AG09309 (cell line): ENCODE results near the gene ACSF2.

ENCODE experiments used
- DNase-seq: peaks from one replicate; pipeline ENCODE4 v3.0.0-alpha.2; 2010; ENCODE audit warnings: low read depth
- H3K4me3 ChIP-seq: 2 replicates; pipeline ENCODE4 v1.5.1; 2011; ENCODE audit warnings: mild to moderate bottlenecking, low read depth, low read length, moderate library complexity; ENCODE audit not compliant: control insufficient read depth
- CTCF ChIP-seq: IDR thresholded peaks from 2 replicates; pipeline ENCODE4 v1.5.1; 2011; ENCODE audit warnings: mild to moderate bottlenecking, low read depth, low read length, inconsistent platforms; ENCODE audit not compliant: insufficient read depth, control insufficient read depth; ENCODE audit errors: missing control alignments

The ACSF2 gene

GRCh38 chr17:50492214-50492613 is 66.2 kb downstream of the ACSF2 start:
- no peak for TF ChIP-seq CTCF
- no peak for DNase-seq
- H3K4me3 ChIP-seq, result no peak overlapping the region

- no peak overlapping the region for H3K4me3 ChIP-seq
- DNase-seq, result no peak
- TF ChIP-seq CTCF, result no peak
These were observed 67.7 kb downstream of the ACSF2 start for GRCh38 chr17:50493744-50494143.

- no peak for TF ChIP-seq CTCF
- no peak for DNase-seq
- H3K4me3 ChIP-seq, result no peak overlapping the region
These were observed 69.3 kb downstream of the ACSF2 start for GRCh38 chr17:50495217-50495823.

GRCh38 chr17:50495918-50496317 is 69.9 kb downstream of the ACSF2 start:
- TF ChIP-seq CTCF, result no peak
- no peak for DNase-seq
- H3K4me3 ChIP-seq, result no peak overlapping the region

GRCh38 chr17:50498021-50498874 is 72.2 kb downstream of the ACSF2 start:
- H3K4me3 ChIP-seq, result no peak overlapping the region
- TF ChIP-seq CTCF, result no peak
- DNase-seq, result no peak

- DNase-seq, result no peak
- no peak overlapping the region for H3K4me3 ChIP-seq
- no peak for TF ChIP-seq CTCF
These were observed 73.3 kb downstream of the ACSF2 start for GRCh38 chr17:50499270-50499669.
